ENCODE data around the gene HPD.

The HPD gene

DNA sequence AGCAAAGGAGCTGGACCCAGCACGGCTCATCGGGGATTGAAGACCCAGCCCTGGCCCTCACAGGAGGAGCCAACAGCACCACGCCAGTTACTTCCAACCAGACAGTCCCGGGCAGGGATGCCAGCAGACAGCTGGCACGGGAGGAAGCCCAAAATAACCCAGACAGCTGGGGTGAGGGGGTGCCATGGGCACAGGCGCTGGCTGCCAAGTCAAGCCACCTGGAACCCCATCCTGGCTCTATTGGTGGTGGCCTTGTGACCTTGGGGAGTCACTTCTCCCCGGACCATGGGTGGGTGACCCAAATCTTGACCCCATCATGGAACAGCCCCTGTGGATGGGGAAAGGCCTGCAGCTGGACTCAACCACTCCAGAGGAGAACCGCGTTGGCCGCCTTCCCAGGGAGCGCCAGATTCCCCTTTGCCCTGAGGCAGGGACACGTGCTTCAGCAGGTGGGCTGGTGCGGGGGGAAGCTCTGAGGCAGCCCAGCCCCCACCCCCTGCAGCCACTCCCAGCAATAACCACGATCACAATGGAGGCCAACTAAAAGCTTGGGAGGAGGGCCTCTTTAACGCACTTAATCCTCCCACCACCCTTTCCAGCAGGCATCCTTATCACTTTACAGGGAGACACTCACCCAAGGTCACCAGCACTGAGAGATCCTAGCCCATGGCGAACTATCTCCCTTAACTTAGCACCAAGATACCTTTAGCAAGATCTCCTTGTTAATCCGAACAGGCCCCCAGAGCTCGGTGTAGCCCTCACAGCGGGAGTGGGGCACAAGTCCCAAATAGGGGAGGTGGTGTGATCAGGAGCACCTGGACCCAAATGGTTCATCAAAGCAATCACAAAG is 60.5 kb downstream of the HPD start:
- peak overlapping the region; percentile 48 for H3K4me3 ChIP-seq (ENCODE audit: low read length)
- DNase-seq (ENCODE audit: low read depth): no peak
- TF ChIP-seq, protein P1, sequence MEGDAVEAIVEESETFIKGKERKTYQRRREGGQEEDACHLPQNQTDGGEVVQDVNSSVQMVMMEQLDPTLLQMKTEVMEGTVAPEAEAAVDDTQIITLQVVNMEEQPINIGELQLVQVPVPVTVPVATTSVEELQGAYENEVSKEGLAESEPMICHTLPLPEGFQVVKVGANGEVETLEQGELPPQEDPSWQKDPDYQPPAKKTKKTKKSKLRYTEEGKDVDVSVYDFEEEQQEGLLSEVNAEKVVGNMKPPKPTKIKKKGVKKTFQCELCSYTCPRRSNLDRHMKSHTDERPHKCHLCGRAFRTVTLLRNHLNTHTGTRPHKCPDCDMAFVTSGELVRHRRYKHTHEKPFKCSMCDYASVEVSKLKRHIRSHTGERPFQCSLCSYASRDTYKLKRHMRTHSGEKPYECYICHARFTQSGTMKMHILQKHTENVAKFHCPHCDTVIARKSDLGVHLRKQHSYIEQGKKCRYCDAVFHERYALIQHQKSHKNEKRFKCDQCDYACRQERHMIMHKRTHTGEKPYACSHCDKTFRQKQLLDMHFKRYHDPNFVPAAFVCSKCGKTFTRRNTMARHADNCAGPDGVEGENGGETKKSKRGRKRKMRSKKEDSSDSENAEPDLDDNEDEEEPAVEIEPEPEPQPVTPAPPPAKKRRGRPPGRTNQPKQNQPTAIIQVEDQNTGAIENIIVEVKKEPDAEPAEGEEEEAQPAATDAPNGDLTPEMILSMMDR (IDR thresholded peaks at IDR 0.05; ENCODE audit: insufficient read depth, low read depth, low read length, missing control alignments): no peak

DNA sequence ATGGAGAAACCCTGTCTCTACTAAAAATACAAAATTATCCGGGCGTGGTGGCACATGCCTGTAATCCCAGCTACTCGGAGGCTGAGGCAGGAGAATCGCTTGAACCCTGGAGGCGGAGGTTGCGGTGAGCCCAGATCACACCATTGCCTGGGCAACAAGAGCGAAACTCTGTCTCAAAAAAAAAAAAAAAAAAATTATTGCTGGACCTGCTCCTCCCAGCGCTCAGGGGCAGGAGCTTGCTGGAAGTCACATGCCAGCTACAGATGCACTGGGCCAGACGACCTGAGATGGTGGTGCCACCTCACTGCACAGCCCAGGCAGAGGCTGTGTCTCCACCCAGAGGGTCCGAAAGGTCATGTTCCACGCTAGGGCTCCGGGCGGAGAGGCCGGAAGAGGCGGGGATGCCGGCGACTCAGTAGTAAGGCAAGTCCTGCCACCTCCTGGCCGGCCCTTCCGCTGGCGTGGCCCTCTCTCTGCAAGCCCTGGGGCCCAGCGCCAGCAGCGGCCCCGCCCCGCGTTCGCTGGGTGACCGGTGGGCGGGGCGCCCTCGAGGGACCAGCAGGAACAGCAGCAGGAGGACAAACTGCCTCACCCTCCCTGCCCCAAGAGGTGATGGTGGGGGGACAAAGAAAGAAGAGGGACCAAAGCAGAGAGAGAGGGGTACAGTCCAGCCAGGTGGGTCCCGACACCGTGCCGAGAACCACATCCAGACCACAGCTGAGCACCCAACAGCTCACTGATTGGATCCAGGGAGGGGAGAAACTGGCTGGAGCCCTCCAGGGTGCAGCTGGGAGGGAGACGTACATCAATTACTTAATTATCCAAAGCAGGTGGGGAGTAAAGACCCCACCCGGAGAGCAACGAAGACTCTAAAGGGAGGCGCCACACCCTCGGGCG is 61.6 kb downstream of the HPD start:
- TF ChIP-seq, protein P1 (IDR thresholded peaks at IDR 0.05; ENCODE audit: insufficient read depth, low read depth, low read length, missing control alignments): no peak
- DNase-seq (ENCODE audit: low read depth): peak; percentile 54
- peak overlapping the region; percentile 48 for H3K4me3 ChIP-seq (ENCODE audit: low read length)

DNA sequence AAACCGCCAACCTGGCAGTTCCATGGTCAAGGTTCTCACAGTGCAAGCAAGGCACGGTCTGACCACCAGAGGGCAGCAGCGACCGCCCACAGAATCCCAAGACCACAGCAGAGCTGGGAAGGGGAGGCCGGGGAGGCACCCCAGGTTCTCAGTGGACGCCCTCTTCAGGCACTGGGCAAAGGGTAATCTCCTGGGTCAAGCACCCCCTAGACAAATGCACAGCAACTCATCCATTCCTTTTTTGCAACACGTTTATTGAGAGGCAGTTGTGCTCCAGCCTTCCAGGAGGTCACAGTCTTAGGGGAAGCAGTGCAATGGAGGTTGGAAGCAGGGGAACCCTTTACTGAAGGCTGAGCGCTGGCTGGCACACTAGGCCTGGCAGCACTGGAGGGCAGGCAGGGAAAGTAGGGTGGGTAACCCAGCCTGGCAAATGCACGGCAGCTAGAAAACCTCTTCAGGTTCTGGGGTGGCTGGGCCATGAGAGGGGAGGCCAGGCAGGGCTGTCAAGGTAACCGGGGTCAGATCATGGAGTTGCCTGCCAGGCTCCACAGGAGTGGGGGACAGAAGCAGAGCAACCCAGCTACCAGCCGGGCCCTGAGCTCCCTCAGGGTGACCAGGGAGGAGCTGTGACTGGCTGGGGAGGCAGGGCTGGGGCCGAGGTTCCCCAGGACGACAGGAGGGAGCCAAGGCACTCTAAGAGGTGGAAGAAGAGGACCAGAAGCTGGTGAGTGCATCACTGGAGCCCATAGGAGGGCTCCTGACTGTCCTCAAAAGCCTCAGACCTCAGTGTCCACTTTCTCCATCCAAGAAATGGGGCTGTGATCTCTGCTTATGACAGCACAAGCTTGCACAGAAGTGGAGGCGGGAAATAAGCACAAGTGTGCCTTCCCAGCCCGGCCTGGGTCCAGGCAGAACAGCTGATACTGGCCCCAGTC is 63.4 kb downstream of the HPD start:
- TF ChIP-seq, protein P1 (IDR thresholded peaks at IDR 0.05; ENCODE audit: insufficient read depth, low read depth, low read length, missing control alignments): peak; percentile 95
- peak; percentile 84 for DNase-seq (ENCODE audit: low read depth)
- H3K4me3 ChIP-seq (ENCODE audit: low read length): no peak overlapping the region

DNA sequence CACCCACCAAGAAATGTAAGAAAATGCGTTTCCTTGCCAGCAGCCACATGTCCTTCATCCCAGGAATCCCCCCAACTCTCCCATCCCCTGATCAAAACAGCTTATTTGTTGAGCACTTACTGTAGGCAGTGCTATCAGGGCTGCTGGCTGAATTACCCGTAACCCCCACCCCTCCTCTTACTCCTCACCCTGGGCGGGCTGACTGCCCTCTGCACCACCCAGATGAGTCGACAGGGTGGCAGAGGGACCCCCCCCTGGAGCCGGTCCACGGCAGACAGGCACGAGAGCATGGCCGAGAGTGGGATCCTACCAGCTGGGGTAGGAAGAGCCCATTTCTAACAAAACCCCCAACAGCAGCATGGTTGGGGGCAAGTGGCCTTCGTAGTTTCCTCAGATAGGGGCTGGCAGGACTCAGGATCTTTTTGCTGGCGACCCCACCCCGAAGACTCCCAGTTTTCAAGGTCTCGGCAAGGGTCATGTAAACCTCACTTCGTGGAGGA is 64.1 kb downstream of the HPD start:
- no peak for DNase-seq (ENCODE audit: low read depth)
- peak overlapping the region; percentile 5 for H3K4me3 ChIP-seq (ENCODE audit: low read length)
- TF ChIP-seq, protein P1 (IDR thresholded peaks at IDR 0.05; ENCODE audit: insufficient read depth, low read depth, low read length, missing control alignments): no peak

DNA sequence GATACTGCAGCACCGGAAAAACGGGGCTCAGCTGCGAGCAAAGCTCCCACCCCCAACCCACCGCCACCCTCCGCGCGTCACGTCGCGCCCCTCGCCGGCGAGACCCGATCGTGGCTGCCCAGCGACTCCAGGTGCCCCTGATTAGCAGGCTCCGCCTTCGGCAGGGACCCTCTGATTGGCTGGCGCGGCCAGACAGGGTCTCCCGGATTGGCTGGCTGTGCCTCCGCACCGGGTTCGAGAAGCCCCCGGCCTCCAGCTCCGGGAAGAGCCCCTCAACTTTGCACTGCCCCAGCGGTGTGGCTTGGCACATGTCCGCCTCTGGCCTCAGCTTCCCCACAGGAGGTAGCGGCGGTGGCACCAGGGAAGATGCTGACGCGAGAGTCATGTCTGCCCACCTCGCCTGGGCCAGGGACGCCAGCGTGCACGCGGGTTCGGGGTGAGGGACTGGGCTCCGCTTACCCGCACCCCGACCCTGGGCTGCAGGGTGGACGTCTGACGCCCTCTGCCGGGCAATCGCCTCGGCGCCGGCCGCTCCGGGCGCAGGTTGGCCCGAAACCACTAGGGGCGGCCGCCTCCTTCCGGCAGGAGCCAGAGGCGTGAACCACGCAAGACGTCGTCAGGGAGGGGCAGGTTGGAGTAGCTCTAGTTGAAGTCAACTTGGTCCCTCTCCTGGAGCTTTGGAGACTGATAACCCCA is 64.7 kb downstream of the HPD start:
- DNase-seq (ENCODE audit: low read depth): peak; percentile 94
- TF ChIP-seq, protein P1 (IDR thresholded peaks at IDR 0.05; ENCODE audit: insufficient read depth, low read depth, low read length, missing control alignments): peak; percentile 87

More for the DNA sequence above, 64.7 kb downstream of the HPD start:
- H3K4me3 ChIP-seq (ENCODE audit: low read length): peak overlapping the region; percentile 52
